HFF-Myc (cell line): ENCODE data around the gene ZFPM1.
"Not testable (repeated sequence)": the region's sequence is repeated elsewhere in the genome, so short reads cannot be mapped to it uniquely, and the experiment has no call there.

Source experiments
- DNase-seq: peaks from one replicate; pipeline ENCODE4 v3.0.0-alpha.2; 2011; ENCODE audit warnings: low read depth; ENCODE audit errors: extremely low read depth
- H3K4me3 ChIP-seq: replicated peaks from 2 replicates; pipeline ENCODE4 v1.5.1; 2011; ENCODE audit warnings: low read depth, mild to moderate bottlenecking, control low read depth, low read length
- CTCF ChIP-seq: IDR thresholded peaks from 2 replicates; pipeline ENCODE4 v1.5.1; 2012; ENCODE audit warnings: mild to moderate bottlenecking, low read depth, low read length, control low read depth; ENCODE audit errors: missing control alignments

Gene ZFPM1

GRCh38 chr16:88407807-88408206, 45.3 kb upstream of the ZFPM1 start:
- no peak for TF ChIP-seq CTCF
- no peak overlapping the region for H3K4me3 ChIP-seq
- no peak for DNase-seq

GRCh38 chr16:88408561-88409142, 44.4 kb upstream of the ZFPM1 start:
- TF ChIP-seq CTCF = no peak
- no peak overlapping the region for H3K4me3 ChIP-seq
- DNase-seq = no peak

- no peak for DNase-seq
- TF ChIP-seq CTCF = no peak
- no peak overlapping the region for H3K4me3 ChIP-seq
These were observed 43.6 kb upstream of the ZFPM1 start for GRCh38 chr16:88409296-88410065.

GRCh38 chr16:88410297-88410968, 42.6 kb upstream of the ZFPM1 start:
- not testable (repeated sequence) for H3K4me3 ChIP-seq, DNase-seq

GRCh38 chr16:88411951-88412576, 41.0 kb upstream of the ZFPM1 start:
- TF ChIP-seq CTCF = no peak
- DNase-seq = no peak
- no peak overlapping the region for H3K4me3 ChIP-seq

GRCh38 chr16:88412766-88413165, 40.3 kb upstream of the ZFPM1 start:
- DNase-seq = no peak
- no peak for TF ChIP-seq CTCF
- H3K4me3 ChIP-seq = no peak overlapping the region

- DNase-seq = no peak
- no peak overlapping the region for H3K4me3 ChIP-seq
- TF ChIP-seq CTCF = no peak
These were observed 39.8 kb upstream of the ZFPM1 start for GRCh38 chr16:88413231-88413630.
